Chondrocyte (in vitro differentiated cells): ENCODE measurements around the gene PHF21B. TPM values are rescaled to one million over a fixed set of nuclear protein-coding genes. Genes with fewer than 3 reads are reported as not detected.

Source experiments
- DNase-seq: peaks from one replicate; pipeline ENCODE4 v3.0.0; 2021; ENCODE audit warnings: mixed read lengths, low spot score
- H3K27ac Mint-ChIP-seq: one replicate; pipeline ENCODE4 v1.8.0; 2021; ENCODE audit warnings: mild to moderate bottlenecking, moderate library complexity, mixed read lengths; ENCODE audit not compliant: unreplicated experiment
- H3K27me3 Mint-ChIP-seq: 2 replicates; pipeline ENCODE4 v1.8.0; 2021; ENCODE audit warnings: low read depth, mixed read lengths
- H3K36me3 Mint-ChIP-seq: 2 replicates; pipeline ENCODE4 v1.8.0; 2021; ENCODE audit warnings: low read depth, mixed read lengths
- H3K4me1 Mint-ChIP-seq: 2 replicates; pipeline ENCODE4 v1.8.0; 2021; ENCODE audit warnings: low read depth, mild to moderate bottlenecking, mixed read lengths
- H3K4me3 Mint-ChIP-seq: one replicate; pipeline ENCODE4 v1.8.0; 2021; ENCODE audit warnings: mild to moderate bottlenecking, moderate library complexity, mixed read lengths; ENCODE audit not compliant: unreplicated experiment
- H3K9me3 Mint-ChIP-seq: 2 replicates; pipeline ENCODE4 v1.8.0; 2021; ENCODE audit warnings: low read depth, mixed read lengths
- total RNA-seq: library from RNA; stranded (reverse); gene quantifications from 3 replicates; pipeline ENCODE4 v1.2.1, GENCODE V29; 2021
- TF ChIP-seq, protein P1 (sequence below): fragments of 200-600 bp; sonication (generic); IDR thresholded peaks from 2 replicates; pipeline ENCODE4 v1.5.0; 2021; ENCODE audit warnings: antibody characterized with exemption, mild to moderate bottlenecking, moderate library complexity

PHF21B gene
- total RNA-seq, 1 donor from 2014 or later, result 0.82 TPM

DNA sequence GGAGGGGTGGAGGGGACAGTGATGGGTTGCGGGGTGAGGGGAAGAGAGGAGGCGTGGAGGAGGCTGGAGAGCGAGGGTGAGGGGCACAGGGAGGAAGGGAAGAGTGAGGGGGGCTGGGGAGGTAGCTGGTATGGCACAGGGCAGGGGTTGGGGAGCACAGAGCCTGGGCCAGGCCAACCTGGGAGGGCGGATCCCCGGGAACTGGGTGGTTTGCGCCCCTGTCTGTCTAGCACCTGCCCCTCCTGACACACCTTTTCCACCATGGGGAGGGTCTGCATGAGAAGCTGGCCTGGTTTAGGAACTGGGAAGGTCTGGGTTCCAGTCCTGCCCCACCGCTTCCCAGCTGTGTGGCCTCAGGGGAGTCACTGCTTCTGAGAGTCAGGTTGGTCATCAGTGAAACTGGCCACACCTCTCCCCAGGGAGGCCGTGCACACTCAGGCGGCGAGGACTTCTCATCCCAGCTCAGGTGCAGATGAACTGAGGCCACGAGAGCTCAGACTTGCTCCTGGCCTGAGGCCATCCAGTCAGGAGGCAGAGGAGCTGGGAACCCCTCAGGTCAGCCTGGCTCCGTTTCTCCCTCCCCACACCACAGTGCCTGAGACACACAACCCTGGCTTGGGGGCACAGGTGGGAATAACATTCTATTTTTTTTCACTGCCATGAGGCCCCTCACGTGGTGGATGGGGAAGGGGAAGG lies 95.6 kb downstream of the PHF21B start:
- H3K4me1 Mint-ChIP-seq, result no peaks in the 10 kb centered on the region
- H3K9me3 Mint-ChIP-seq, result peaks cover 7% of the 10 kb centered on the region
- no peak overlapping the region for H3K27ac Mint-ChIP-seq
- no peak overlapping the region for H3K4me3 Mint-ChIP-seq
- TF ChIP-seq, protein P1, sequence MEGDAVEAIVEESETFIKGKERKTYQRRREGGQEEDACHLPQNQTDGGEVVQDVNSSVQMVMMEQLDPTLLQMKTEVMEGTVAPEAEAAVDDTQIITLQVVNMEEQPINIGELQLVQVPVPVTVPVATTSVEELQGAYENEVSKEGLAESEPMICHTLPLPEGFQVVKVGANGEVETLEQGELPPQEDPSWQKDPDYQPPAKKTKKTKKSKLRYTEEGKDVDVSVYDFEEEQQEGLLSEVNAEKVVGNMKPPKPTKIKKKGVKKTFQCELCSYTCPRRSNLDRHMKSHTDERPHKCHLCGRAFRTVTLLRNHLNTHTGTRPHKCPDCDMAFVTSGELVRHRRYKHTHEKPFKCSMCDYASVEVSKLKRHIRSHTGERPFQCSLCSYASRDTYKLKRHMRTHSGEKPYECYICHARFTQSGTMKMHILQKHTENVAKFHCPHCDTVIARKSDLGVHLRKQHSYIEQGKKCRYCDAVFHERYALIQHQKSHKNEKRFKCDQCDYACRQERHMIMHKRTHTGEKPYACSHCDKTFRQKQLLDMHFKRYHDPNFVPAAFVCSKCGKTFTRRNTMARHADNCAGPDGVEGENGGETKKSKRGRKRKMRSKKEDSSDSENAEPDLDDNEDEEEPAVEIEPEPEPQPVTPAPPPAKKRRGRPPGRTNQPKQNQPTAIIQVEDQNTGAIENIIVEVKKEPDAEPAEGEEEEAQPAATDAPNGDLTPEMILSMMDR, result no peak
- H3K27me3 Mint-ChIP-seq, result no peaks in the 10 kb centered on the region
- DNase-seq, result peak; percentile 65
- H3K36me3 Mint-ChIP-seq, result peaks cover 7% of the 10 kb centered on the region

DNA sequence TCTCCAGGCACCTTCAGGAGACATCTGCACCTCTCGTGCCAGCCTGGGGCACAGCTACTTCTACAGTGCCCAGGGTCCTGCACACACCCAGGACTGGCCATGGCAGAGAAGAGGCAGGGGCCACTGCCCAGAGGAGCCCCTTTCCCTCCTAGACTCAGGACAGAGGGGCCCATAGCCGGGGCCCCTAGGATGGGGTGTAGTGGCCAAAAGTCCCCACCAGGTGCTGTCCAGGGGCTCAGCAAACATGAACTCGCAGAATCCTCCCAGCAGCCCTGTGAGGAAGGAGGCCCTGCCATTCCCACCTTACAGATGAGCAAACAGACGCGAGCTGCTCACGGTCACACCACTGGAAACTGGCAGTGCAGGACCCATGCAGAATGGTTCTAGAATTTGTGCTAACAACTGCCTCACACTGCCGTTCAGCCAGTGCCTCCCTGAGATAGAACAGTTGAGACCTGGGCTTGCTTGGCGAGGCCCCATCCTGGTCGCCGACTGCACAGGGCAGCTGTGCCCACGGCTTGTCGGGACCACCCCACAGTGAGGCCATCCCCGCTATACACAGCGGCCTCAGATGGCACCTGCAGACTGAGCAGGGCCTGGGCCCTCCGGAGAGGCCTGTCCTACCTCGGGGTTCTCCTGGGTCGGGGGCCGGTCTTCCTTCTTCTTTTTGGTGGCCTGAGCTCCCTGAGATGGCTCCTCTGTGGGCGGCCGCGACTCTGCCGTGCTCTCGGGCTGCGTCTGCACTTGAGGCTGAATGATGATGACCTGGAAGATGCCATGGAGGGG lies 96.4 kb downstream of the PHF21B start:
- peaks cover 7% of the 10 kb centered on the region for H3K36me3 Mint-ChIP-seq
- peak; percentile 76 for DNase-seq
- no peak overlapping the region for H3K4me3 Mint-ChIP-seq
- no peaks in the 10 kb centered on the region for H3K4me1 Mint-ChIP-seq
- no peaks in the 10 kb centered on the region for H3K27me3 Mint-ChIP-seq
- TF ChIP-seq, protein P1, result no peak
- H3K27ac Mint-ChIP-seq, result no peak overlapping the region
- H3K9me3 Mint-ChIP-seq, result peaks cover 7% of the 10 kb centered on the region

DNA sequence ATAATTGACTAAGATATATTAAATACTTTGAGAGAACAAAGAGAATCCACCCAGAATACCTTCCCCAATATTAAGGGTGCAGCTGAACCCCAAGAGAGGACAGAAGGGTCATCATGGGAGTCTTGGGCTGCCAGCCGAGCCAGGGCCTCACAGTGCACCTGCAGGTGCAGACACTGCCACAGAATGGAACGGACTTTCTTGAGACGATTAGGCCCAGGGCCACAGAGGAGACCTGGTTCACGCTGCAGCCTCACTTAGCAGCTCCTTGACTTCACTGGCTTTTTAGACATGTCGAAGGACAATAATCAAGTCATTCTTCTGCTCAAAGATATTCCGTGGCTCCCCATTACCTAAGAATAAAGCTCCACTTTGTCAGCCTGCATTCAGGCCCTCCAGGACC lies 100.6 kb downstream of the PHF21B start:
- Mint-ChIP-seq H3K4me3 (no peak overlapping the region), H3K27ac (no peak overlapping the region), H3K36me3 (peaks cover 7% of the 10 kb centered on the region), H3K9me3 (peaks cover 11% of the 10 kb centered on the region), H3K27me3 (no peaks in the 10 kb centered on the region), H3K4me1 (no peaks in the 10 kb centered on the region)
- no peak for DNase-seq
- TF ChIP-seq, protein P1, result no peak

DNA sequence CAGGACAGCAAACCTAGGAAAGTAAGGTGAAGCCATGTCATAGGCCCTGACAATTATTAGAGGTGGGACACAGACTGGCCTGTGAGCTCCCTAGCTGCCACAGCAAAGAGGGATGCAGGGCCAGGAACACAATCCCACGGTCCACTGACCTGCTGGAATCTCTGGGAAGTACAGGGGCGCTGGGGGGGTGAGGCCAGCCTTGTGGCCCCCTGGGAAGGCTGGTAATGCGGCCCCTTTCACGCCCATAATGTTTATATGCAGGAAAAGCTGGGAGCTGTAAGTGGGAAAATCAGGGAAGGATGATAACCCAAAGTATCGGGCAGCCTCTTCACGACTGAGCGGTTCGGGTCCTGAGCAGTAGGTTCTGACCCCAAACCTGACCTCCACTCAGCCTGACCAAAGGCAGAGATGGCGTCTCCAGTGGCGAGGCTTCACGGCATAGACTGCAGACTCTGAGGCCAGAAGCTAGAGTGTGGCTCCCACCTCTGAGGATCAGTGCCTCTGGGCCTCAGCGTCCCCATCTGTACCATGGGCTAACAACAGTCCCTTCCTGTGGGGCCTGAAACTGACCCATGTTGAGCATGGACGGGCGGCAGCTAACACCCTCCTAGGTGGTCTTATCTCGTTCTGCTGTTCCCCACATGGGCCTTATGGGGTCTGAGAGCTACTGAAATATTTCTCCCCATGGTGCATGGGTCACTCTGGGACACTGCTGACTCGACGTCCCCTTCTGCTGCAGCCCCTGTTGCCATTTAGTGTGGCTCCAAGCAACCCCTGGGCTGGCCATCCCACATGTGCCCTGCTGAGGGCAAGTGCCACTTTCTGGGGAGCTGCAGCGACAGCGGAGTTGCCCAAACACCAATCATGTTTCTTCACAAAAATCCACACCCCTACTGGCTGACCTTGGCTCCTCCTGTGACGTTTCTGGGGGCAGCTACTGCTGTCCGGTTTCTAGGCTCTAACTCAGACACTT lies 101.8 kb downstream of the PHF21B start:
- H3K27ac Mint-ChIP-seq, result no peak overlapping the region
- TF ChIP-seq, protein P1, result no peak
- no peak for DNase-seq
- no peaks in the 10 kb centered on the region for H3K27me3 Mint-ChIP-seq
- no peaks in the 10 kb centered on the region for H3K4me1 Mint-ChIP-seq
- peaks cover 12% of the 10 kb centered on the region for H3K9me3 Mint-ChIP-seq
- H3K4me3 Mint-ChIP-seq, result no peak overlapping the region
- H3K36me3 Mint-ChIP-seq, result peaks cover 7% of the 10 kb centered on the region
